Fibroblast of skin of left quadriceps (primary cell): ENCODE measurements around the gene CLEC16A.

Source experiments
- DNase-seq, 2 experiments: peaks; one replicate each; pipeline ENCODE4 v3.0.0-alpha.2; 2013; ENCODE audit warnings: low read depth in 2 of 2

CLEC16A gene

DNA sequence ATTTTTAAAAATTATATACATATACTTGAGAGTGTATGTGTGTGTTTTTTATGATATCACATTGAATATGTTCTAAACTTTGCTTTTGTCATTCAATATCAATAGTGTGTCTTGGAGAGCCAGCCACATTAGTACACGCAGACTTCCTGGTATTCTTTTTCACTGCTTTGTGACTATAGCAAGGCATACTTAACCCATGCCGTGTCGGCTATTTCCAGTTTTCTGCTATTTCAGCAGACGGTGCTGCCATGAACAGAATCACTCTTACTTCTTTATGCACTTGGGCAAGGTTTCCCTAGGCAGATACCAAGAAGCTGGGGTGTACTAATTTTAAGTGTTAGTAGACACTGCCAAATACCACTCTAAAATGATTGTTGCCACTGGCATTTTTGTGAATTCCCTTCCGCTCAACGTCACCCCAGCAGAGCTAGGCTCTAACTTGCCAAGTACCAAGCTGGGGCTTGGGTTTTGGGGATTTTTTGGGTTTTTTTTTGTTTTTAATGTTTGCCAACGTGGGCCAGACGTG lies 176.8 kb downstream of the CLEC16A start:
- no peak for DNase-seq

DNA sequence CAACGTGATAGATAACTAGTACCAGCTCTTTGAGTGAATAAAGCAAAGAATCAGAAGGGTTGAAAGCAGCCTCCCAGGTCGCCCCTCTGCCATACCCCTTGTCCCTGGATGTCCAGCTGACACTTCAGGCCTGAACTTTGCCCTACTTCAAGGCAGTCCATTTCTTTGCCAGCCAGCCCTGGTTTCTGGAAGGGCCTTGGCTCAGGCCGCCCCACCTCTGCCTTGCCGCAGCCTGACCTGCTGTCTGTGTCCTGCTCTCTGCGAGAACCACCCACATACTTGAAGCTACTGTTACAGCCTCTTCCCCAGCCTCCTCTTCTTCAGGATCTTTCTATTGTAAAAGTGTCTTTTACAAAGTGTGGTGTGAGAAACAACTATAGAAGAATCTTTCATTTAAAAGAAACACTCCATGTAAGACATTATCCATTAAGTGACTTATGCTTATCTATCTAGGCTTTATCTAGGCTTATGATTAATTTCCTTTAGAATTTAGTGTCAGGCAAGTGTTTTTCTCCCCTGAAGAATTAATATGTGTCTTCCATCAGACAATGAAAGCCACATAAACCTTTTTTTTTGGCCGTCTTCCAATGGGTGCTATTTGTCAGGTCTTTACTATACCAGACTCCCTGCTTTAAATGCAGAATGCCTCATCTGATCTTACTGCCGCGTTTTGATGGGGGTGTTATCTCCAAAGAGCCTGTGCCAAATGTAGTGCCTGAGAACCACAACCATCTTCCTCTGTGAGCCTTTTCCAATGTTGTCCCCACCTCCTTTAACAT lies 177.7 kb downstream of the CLEC16A start:
- DNase-seq, result no peak

GRCh38 chr16:11123666-11124065 lies 179.3 kb downstream of the CLEC16A start:
- no peak for DNase-seq

DNA sequence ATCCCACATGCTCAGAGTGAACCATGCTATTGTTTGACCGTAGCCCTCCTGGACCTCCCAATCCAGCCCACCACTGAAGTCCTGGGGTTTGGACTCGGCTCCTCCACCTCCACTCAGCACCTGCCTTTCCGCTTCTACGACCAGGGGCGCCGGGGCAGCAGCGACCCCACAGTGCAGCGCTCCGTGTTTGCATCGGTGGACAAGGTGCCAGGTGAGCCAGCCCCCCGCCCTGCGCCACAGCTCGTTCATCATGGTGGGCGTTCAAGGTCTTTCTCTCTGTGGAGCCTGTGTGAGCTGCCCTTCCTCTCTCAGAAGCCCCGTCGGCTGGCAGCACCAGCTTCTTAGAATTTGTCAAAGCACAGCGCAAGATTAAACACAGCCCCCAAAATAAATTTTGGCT lies 181.6 kb downstream of the CLEC16A start:
- DNase-seq, result no peak

GRCh38 chr16:11126399-11127054 lies 182.2 kb downstream of the CLEC16A start:
- no peak for DNase-seq

DNA sequence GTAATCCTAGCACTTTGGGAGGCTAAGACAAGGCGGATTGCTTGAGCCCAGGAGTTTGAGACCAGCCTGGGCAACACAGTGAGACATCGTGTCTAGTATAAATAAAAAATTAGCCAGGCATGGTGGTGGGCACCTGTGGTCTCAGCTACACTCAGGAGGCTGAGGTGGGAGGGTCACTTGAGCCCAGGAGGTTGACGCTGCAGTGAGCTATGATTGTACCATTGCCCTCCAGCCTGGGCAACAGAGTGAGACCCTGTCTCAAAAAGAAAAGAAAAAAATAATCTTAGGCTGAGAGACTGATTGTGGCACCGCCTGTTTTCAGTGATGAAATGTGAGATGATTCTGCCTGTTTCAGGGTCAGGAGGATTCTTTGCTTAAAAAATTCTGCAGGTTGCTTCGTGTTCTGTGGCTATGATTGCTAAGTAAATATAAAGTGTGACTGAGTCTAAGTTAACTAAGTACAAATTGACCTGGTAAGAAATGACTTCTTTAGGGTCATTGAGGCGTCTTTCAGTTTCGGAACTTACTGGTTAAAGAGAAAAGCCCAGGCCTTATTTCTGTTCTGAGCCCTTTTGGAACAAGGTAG lies 183.3 kb downstream of the CLEC16A start:
- no peak for DNase-seq

DNA sequence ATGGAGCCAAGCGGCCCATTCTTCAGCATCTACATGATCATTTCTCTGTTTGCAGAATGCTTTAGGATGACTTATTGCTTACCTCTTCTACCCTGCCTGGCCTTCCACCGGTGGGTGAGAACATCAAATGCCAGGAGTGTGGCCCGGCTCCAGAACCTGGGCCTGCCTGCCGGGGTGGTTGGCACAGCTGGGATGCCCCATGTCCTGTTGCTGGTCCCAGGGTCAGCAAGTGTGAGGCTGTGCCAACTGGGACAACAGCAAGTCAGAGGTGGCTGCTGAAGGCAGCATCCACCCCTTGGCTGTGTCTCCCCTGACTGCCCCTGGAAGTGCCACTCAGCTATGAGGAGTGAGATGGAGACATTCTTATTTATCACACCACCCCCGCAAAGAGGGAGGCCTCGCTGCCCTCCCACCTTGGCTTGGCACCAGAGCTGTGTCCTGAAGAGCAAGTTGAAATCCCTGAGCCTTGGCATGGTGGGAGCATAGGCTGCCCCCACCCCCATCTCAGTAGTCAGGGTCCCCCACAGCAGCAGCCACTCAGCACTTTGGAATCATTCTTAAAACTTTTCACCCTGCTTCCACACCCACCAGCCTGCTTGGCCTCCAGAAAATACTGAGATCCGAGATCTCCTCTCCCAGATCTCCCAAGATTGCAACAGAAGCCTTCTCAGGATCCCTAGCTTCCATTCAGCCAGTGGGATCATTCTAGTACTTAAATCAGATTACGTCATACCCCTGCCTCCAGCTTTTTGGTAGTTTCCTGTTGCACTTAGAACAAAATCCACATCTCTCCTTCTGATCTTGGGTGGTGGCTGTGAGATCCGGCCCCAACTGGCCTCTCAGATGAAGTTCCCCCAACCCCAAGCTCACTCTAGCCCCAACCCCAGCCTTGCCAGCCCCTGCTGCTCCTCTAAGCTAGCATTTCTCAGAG lies 184.1 kb downstream of the CLEC16A start:
- DNase-seq, result peak; percentile 50 to 51

DNA sequence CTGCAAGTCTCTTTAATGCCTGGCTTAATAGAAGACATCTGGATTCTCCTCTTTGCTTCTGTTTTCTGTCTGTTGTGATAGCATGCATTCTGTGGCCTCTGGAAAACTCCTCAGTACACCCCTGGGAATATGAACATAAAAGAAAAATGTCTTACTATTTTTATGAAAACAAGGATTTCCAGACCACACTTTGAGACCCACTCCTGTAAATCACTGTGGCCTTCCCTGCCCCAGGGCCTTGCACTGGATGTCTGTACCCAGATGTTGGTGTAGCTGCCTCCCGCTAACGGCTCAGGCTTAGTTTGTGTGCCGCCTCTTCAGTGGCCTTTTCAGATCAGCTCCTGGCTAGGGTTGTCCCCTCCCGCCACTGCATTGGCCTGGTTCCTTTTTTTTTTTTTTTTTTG lies 185.0 kb downstream of the CLEC16A start:
- DNase-seq, result peak; percentile 94

- no peak for DNase-seq
Observed at GRCh38 chr16:11130978-11131665, 186.8 kb downstream of the CLEC16A start.

DNA sequence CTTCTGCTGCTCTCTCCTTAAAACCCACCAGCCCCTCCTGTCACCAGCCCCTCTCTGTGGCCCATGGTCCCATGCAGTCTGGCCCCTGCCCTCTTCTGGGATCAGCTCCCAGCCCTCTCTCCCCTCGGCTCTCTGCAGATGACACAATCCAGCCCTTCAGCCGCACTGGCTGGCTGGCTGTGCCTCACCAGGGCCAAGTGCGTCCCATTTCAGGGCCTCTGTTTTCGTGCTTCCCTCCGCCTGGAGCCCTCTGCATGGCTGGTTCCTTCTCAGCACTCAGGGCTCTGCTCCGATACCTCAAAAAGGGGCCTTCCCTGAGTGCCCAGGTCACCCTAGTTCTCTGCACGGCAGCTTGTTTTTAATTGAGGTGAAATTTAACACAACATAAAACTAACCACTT lies 187.3 kb downstream of the CLEC16A start:
- no peak for DNase-seq

DNA sequence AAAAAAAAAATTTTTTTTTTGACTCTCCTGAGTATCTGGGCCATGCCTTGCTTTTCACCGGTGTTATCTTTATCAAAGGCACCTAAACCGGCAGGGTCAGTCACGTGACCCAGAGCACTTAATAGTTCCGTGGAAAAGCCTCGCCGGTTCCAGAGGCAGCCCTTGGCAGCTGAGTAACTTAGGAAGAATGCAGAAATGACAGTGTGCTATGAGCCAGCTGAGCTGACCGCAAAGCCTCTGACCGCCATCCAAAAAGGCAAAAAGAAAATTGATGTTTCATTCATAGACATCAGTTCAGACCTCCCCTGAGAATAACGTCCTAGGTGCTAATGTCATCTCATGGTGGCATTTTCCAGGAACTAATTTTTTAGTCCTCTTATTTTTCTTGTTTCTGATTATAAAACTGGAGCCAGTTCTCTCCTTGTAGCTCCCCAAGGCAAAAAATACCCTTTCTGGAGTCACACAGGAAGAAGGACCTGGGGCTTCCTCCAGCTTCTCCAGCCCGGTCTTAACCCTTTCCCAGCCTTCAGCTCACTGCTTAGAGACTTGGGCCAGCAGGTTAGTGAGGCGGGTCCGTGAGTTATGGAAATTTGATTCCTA lies 189.1 kb downstream of the CLEC16A start:
- peak; percentile 79 to 81 for DNase-seq

DNA sequence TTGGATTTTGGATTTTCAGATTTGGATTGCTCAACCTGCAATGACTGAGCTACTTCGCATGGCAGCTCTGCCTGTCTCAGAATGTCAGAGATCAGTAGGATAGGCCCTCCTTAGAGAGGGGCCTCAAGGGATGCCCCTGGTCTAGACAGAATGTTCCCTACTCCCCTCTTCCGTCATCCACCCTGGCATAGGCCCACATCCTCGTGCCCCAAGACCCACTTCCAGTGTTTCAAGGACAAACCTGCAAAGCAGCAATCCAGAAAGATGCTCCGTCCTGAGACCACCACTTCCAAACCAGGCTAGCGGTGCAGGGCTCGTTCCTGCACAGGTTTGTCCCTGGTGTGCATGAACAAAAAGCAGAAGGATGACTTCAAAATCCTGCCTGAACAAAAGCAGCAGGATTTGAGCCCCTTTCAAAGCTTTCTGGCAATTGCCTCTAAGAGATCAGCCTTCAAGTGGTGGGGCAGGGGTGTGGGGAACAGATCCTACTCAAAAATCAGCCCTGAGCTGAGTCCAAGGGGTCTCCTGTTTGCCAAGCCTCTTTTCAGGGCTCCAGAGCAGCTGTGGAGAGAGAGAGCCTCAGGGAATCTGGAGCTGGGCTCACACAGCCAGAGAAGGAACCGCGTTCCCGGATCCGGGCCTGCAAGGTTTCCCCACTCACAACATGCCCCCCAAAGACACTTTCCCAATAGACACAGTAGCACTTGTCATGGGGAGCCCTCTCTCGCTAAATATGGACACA lies 190.5 kb downstream of the CLEC16A start:
- DNase-seq, result no peak

DNA sequence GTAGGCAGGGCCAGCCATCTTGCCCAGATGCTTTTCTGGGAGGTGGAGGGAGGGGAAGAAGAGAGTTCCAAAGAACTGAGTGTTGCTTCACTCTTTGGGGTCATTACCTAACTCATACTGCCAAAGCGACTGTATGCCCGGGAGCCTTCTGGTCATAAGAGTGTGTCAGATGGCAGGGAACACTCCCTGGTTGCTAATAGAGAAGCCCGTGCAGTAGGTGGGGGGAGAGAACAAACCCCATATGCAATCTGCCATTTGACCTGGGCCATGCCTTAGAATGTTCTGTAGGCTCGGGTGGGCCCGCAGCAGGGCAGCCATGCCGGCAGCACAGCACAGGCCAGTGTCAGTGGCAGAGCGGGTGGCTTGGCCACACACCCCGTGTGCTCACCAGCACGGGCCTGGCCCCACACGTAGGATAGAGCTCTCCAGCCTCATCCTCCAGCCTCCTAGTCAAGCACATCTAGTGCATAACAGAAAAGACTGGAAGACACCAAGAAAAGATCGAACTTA lies 191.2 kb downstream of the CLEC16A start:
- DNase-seq, result no peak

DNA sequence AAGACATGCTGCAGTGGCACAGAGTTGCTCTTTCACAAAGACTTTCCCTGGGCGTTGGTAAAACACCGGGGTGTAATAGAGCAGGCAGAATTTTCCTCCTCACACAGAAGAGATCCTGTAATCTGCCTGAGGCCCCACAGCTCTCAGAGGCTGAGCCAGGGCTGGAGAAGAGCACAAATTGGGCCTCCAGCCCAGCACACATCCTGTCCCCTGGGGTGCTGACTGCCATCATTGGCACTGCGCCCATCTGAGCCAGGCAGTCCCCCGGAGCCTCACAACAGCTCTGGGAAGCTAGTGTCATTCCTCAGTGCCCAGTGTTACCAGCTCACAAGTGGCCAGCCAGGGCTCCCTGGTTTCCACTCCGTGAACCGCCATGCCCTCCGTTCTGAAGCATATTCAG lies 192.2 kb downstream of the CLEC16A start:
- DNase-seq, result no peak

- DNase-seq, result no peak
Observed at GRCh38 chr16:11138022-11138768, 193.8 kb downstream of the CLEC16A start.

- DNase-seq, result no peak
Observed at GRCh38 chr16:11138769-11139325, 194.5 kb downstream of the CLEC16A start.

- peak; percentile 67 to 72 for DNase-seq
Observed at GRCh38 chr16:11139326-11140097, 195.1 kb downstream of the CLEC16A start.

DNA sequence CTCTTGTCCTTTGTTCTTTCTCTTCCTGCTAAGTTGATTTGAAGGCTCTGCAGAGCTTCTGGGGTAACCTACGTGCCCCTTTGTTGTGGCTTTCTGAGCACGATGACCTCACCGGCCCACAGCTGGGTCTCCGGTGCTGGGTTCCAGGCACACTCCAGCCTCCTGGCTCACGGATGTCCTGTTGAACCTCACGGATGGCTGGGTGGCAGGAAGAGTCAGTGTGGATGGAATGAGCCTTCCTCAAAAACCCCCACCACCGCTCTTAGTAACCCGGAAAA lies 195.7 kb downstream of the CLEC16A start:
- no peak for DNase-seq
